Fibroblast of lung (primary cell): Measurements from ENCODE around the gene WDR7.

ENCODE experiments used
- EZH2 ChIP-seq: IDR thresholded peaks from 2 replicates; pipeline ENCODE4 v1.5.1; 2012; ENCODE audit warnings: low read length, control low read depth, mild to moderate bottlenecking; ENCODE audit errors: missing control alignments
- TF ChIP-seq, protein P1 (sequence below), 2 donors: IDR thresholded peaks in 1 of 2; conservative IDR thresholded peaks in 1 of 2; 1 replicate in 1 of 2; 2 replicates in 1 of 2; pipeline ENCODE4 v1.5.1; 2011 to 2012; ENCODE audit warnings: low read length in 2 of 2, control low read depth in 1 of 2, inconsistent platforms in 1 of 2, low read depth in 1 of 2, mild to moderate bottlenecking in 1 of 2

- TF ChIP-seq EZH2: no peak
- TF ChIP-seq, protein P1, sequence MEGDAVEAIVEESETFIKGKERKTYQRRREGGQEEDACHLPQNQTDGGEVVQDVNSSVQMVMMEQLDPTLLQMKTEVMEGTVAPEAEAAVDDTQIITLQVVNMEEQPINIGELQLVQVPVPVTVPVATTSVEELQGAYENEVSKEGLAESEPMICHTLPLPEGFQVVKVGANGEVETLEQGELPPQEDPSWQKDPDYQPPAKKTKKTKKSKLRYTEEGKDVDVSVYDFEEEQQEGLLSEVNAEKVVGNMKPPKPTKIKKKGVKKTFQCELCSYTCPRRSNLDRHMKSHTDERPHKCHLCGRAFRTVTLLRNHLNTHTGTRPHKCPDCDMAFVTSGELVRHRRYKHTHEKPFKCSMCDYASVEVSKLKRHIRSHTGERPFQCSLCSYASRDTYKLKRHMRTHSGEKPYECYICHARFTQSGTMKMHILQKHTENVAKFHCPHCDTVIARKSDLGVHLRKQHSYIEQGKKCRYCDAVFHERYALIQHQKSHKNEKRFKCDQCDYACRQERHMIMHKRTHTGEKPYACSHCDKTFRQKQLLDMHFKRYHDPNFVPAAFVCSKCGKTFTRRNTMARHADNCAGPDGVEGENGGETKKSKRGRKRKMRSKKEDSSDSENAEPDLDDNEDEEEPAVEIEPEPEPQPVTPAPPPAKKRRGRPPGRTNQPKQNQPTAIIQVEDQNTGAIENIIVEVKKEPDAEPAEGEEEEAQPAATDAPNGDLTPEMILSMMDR (conservative IDR thresholded peaks at IDR 0.05 in 1 of 2, IDR thresholded peaks at IDR 0.05 in 1 of 2; ENCODE audit: low read depth in 1 of 2, low read length in 2 of 2): no peak
Measured at GRCh38 chr18:57048859-57049258, 397.7 kb downstream of the WDR7 start.
